ENCODE data around the gene TREM2.

TREM2 gene

GRCh38 chr6:41182069-41183034 is 19.4 kb upstream of the TREM2 start:
- DNase-seq (ENCODE audit: low spot score) = peak; percentile 54
- TF ChIP-seq CTCF (IDR thresholded peaks at IDR 0.05; ENCODE audit: borderline replicate concordance, control extremely low read depth, extremely low read depth, insufficient read depth, missing control alignments) = peak; percentile 34
- in situ Hi-C loops (cut with MboI; ENCODE audit: low sequenced_read_pairs, unreplicated experiment) = no loop called here

- no peak for TF ChIP-seq CTCF (IDR thresholded peaks at IDR 0.05; ENCODE audit: borderline replicate concordance, control extremely low read depth, extremely low read depth, insufficient read depth, missing control alignments)
- in situ Hi-C loops (cut with MboI; ENCODE audit: low sequenced_read_pairs, unreplicated experiment) = no loop called here
- DNase-seq (ENCODE audit: low spot score) = no peak
Observed at GRCh38 chr6:41181566-41181965, 18.6 kb upstream of the TREM2 start.

GRCh38 chr6:41179163-41179562 is 16.2 kb upstream of the TREM2 start:
- DNase-seq (ENCODE audit: low spot score) = no peak
- no peak for TF ChIP-seq CTCF (IDR thresholded peaks at IDR 0.05; ENCODE audit: borderline replicate concordance, control extremely low read depth, extremely low read depth, insufficient read depth, missing control alignments)
- in situ Hi-C loops (cut with MboI; ENCODE audit: low sequenced_read_pairs, unreplicated experiment) = no loop called here

GRCh38 chr6:41177695-41178094 is 14.8 kb upstream of the TREM2 start:
- no peak for TF ChIP-seq CTCF (IDR thresholded peaks at IDR 0.05; ENCODE audit: borderline replicate concordance, control extremely low read depth, extremely low read depth, insufficient read depth, missing control alignments)
- DNase-seq (ENCODE audit: low spot score) = no peak
- in situ Hi-C loops (cut with MboI; ENCODE audit: low sequenced_read_pairs, unreplicated experiment) = no loop called here

GRCh38 chr6:41177287-41177686 is 14.4 kb upstream of the TREM2 start:
- in situ Hi-C loops (cut with MboI; ENCODE audit: low sequenced_read_pairs, unreplicated experiment) = no loop called here
- no peak for TF ChIP-seq CTCF (IDR thresholded peaks at IDR 0.05; ENCODE audit: borderline replicate concordance, control extremely low read depth, extremely low read depth, insufficient read depth, missing control alignments)
- DNase-seq (ENCODE audit: low spot score) = no peak

- in situ Hi-C loops (cut with MboI; ENCODE audit: low sequenced_read_pairs, unreplicated experiment) = no loop called here
- DNase-seq (ENCODE audit: low spot score) = no peak
- TF ChIP-seq CTCF (IDR thresholded peaks at IDR 0.05; ENCODE audit: borderline replicate concordance, control extremely low read depth, extremely low read depth, insufficient read depth, missing control alignments) = no peak
Observed at GRCh38 chr6:41176189-41176588, 13.3 kb upstream of the TREM2 start.

Data from GM13976 (cell line).